ENCODE measurements around the gene SLC34A1.

- no peak for TF ChIP-seq ZBTB33 (IDR thresholded peaks at IDR 0.05)
- no peak for TF ChIP-seq FOXA1 (IDR thresholded peaks at IDR 0.05)
- no peak for TF ChIP-seq GABPA (IDR thresholded peaks at IDR 0.05 in 1 of 2, conservative IDR thresholded peaks at IDR 0.05 in 1 of 2)
- no peak for TF ChIP-seq RAD21 (IDR thresholded peaks at IDR 0.05)
- no peak for TF ChIP-seq CTCF (IDR thresholded peaks at IDR 0.05; ENCODE audit: low read depth, low read length, missing input control)
- no peak for TF ChIP-seq REST (IDR thresholded peaks at IDR 0.05)
- no peak for TF ChIP-seq TAF1 (conservative IDR thresholded peaks at IDR 0.05)
- TF ChIP-seq JUND (IDR thresholded peaks at IDR 0.05): no peak
Observed at GRCh38 chr5:177362610-177363507, 21.4 kb upstream of the SLC34A1 start.
